Endothelial cell of umbilical vein (primary cell): ENCODE results near the gene P3H2. TPM values are rescaled to one million over a fixed set of nuclear protein-coding genes. Genes with fewer than 3 reads are reported as not detected.

Experiments used
- BruUV-seq: library from RNA; stranded (reverse); fragments of 400-500 nt; replicated peaks from 2 replicates; lab custom pipeline; 2021; lab: Mats Ljungman, UMichigan
- CTCF ChIA-PET: fragments of 300-600, 350-600 bp; sonication (Branson Sonifier 250); formaldehyde crosslinking; loops from one replicate; lab custom pipeline; 2021; ENCODE audit warnings: antibody characterized with exemption, inconsistent platforms; lab: Charles Lee
- POLR2A ChIA-PET: fragments of 300-600, 350-600 bp; sonication (Branson Sonifier 250); formaldehyde crosslinking; loops from one replicate; lab custom pipeline; 2021; ENCODE audit warnings: antibody characterized with exemption, inconsistent platforms; lab: Charles Lee
- DNase-seq: peaks from one replicate; pipeline ENCODE4 v3.0.0-alpha.2; 2011; ENCODE audit warnings: low read depth, low spot score
- FAIRE-seq: peaks from 2 replicates; lab custom pipeline; 2011; peaks lifted over from hg19 to GRCh38; lab: Jason Lieb, UNC
- H2AFZ ChIP-seq: 2 replicates; pipeline ENCODE4 v1.6.0; 2012; ENCODE audit warnings: low read depth, low read length, control low read depth, inconsistent platforms
- H3K27ac ChIP-seq: 2 replicates; pipeline ENCODE4 v1.5.1; 2011; ENCODE audit warnings: low read depth, mild to moderate bottlenecking, control low read depth, low read length, moderate library complexity; ENCODE audit not compliant: insufficient read depth
- H3K27me3 ChIP-seq, 2 experiments: 2 replicates each; pipeline versions ENCODE4 v1.6.0 to v1.6.1; 2011; ENCODE audit warnings: low read length in 2 of 2, mixed read lengths in 1 of 2; ENCODE audit not compliant: control insufficient read depth in 2 of 2, insufficient read depth in 2 of 2
- H3K36me3 ChIP-seq, 2 experiments: 2 replicates in 1 of 2; 3 replicates in 1 of 2; pipeline ENCODE4 v1.5.1; 2011; ENCODE audit warnings: low read length in 2 of 2, mild to moderate bottlenecking in 1 of 2, moderate library complexity in 1 of 2; ENCODE audit not compliant: control insufficient read depth in 2 of 2, insufficient read depth in 2 of 2; ENCODE audit errors: extremely low read depth in 1 of 2
- H3K4me1 ChIP-seq: 3 replicates; pipeline ENCODE4 v1.5.1; 2011; ENCODE audit warnings: mild to moderate bottlenecking, low read length; ENCODE audit not compliant: control insufficient read depth, insufficient read depth; ENCODE audit errors: extremely low read depth
- H3K4me2 ChIP-seq: 2 replicates; pipeline ENCODE4 v1.6.1; 2011; ENCODE audit warnings: low read length, control low read depth, mixed read lengths; ENCODE audit not compliant: insufficient read depth
- H3K4me3 ChIP-seq, 3 experiments: fragments of 200-600 bp in 1 of 3; sonication (generic), shearing (Covaris generic) in 1 of 3; replicated peaks in 1 of 3; 2 replicates each; pipeline ENCODE4 v1.5.1; 2011 to 2016; ENCODE audit warnings: control low read depth in 3 of 3, low read length in 3 of 3, mild to moderate bottlenecking in 2 of 3, inconsistent platforms in 1 of 3, low read depth in 1 of 3, moderate library complexity in 1 of 3; ENCODE audit not compliant: insufficient read depth in 1 of 3
- H3K79me2 ChIP-seq: 2 replicates; pipeline ENCODE4 v1.6.0; 2012; ENCODE audit warnings: low read length, inconsistent platforms; ENCODE audit not compliant: control insufficient read depth, insufficient read depth
- H3K9ac ChIP-seq: replicated peaks from 2 replicates; pipeline ENCODE3; 2011; ENCODE audit warnings: low read length, control low read depth; ENCODE audit not compliant: insufficient read depth; ENCODE audit errors: extremely low read depth
- H3K9me1 ChIP-seq: replicated peaks from 3 replicates; pipeline ENCODE4 v1.6.0; 2011; ENCODE audit warnings: mild to moderate bottlenecking, low read length; ENCODE audit not compliant: control insufficient read depth, insufficient read depth; ENCODE audit errors: extremely low read depth
- H3K9me3 ChIP-seq: replicated peaks from 2 replicates; pipeline ENCODE4 v1.5.1; 2012; ENCODE audit warnings: low read length, inconsistent platforms; ENCODE audit not compliant: control insufficient read depth, insufficient read depth
- H4K20me1 ChIP-seq: replicated peaks from 2 replicates; pipeline ENCODE3; 2011; ENCODE audit warnings: mild to moderate bottlenecking, low read length; ENCODE audit not compliant: control insufficient read depth, insufficient read depth; ENCODE audit errors: extremely low read depth
- CTCF ChIP-seq, 2 donors: IDR thresholded peaks; 1 replicate in 1 of 2; 2 replicates in 1 of 2; pipeline ENCODE4 v1.5.1; 2011; ENCODE audit warnings: low read length in 2 of 2, mild to moderate bottlenecking in 2 of 2, moderate library complexity in 2 of 2, control low read depth in 1 of 2, inconsistent platforms in 1 of 2, low read depth in 1 of 2; ENCODE audit not compliant: insufficient read depth in 1 of 2; ENCODE audit errors: extremely low read depth in 1 of 2
- EZH2 ChIP-seq: IDR thresholded peaks from 2 replicates; pipeline ENCODE4 v1.6.1; 2012; ENCODE audit warnings: borderline replicate concordance, low read depth, mild to moderate bottlenecking, moderate library complexity, low read length, inconsistent platforms; ENCODE audit not compliant: severe bottlenecking
- FOS ChIP-seq: IDR thresholded peaks from 2 replicates; pipeline ENCODE4 v1.6.1; 2011; ENCODE audit warnings: mild to moderate bottlenecking, low read length, moderate library complexity, borderline replicate concordance; ENCODE audit not compliant: insufficient read depth
- GATA2 ChIP-seq: IDR thresholded peaks from 2 replicates; pipeline ENCODE4 v1.7.0; 2011; ENCODE audit warnings: low read depth, mild to moderate bottlenecking, moderate library complexity, mixed read lengths, low read length; ENCODE audit not compliant: insufficient read length, insufficient read depth
- MYC ChIP-seq: IDR thresholded peaks from one replicate; pipeline ENCODE4 v1.6.1; 2011; ENCODE audit warnings: mild to moderate bottlenecking, low read depth, low read length
- dilution Hi-C: fragments of 300-500 bp; cut with MboI; formaldehyde crosslinking; loops from one replicate; pipeline ENCODE4 v1.15.0; 2019; ENCODE audit warnings: low sequenced_read_pairs; ENCODE audit not compliant: extremely low pct_ligation_motif_present
- intact Hi-C: fragments of 100-400 bp; cut with micrococcal nuclease; formaldehyde crosslinking; loops from one replicate; pipeline ENCODE4 v1.10.0; 2022
- polyA plus RNA-seq, 4 experiments: library from polyadenylated mRNA; depleted of rRNA in 3 of 4; stranded (reverse) in 3 of 4; unstranded in 1 of 4; fragments of >200 nt; gene quantifications; 2 replicates each; pipeline versions ENCODE4 v1.2.1 to v1.2.3, GENCODE V29; 2011 to 2012; ENCODE audit warnings: missing spikeins in 1 of 4
- total RNA-seq: library from RNA; stranded (reverse); gene quantifications from 2 replicates; pipeline ENCODE4 v1.2.3, GENCODE V29; 2021

P3H2 gene
- total and polyA plus RNA-seq, 2 donors (not counting 3 experiments of a cell fraction or from before 2014, with no cell fraction given) = 6.6 to 6.8 TPM

DNA sequence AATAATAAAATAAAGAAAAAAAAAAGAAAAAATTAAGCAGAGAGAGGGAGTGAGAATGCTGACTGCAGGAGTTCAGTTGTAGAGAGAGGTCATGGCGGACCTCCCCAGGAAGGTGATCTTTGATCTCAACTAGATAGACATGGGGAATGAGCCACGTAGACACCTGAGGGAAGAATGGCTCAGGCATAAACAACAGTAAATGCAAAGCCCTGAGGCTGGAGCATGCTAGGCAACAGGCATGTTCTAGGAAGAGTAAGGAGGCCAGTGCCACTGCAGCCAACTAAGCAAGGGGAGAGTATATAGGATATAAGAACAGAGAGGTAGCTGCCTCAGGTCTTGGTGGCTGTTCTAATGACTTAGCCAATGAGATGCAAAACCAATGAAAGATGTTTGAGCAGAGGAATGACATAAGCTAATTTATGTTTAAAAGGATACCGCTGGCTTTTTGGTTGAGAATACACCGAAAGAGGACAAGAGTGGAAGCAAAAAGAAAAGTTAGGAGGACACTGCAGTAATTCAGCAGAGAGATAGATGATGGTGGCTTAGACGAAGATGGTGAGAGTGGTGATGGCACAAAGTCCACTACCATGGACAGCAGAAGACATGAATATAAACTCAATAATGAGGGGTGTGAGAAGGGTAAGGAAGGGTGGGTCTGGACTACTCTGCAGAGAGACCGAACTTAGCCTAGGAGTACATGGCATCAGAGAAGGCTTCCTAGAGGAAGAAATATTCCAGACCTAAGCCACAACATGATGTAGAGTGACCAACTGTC lies 174.6 kb downstream of the P3H2 start:
- H2AFZ ChIP-seq = no peak overlapping the region
- BruUV-seq = no TSS peak
- H3K9me3 ChIP-seq = no peaks in the 10 kb centered on the region
- H3K4me1 ChIP-seq = peaks cover 3% of the 10 kb centered on the region
- H3K4me2 ChIP-seq = no peak overlapping the region
- no peaks in the 10 kb centered on the region for H3K9me1 ChIP-seq
- H3K79me2 ChIP-seq = no peaks in the 10 kb centered on the region
- no peaks in the 10 kb centered on the region for H3K36me3 ChIP-seq
- no peak for DNase-seq
- ChIA-PET CTCF (interaction anchor here (3.7 kb wide), 2 partner anchors 8 to 294 kb away, joined by 44 to 158 read pairs; no protein-coding TSS in a partner anchor), POLR2A (no interaction called here)
- H3K9ac ChIP-seq = no peak overlapping the region
- no peak overlapping the region for H3K4me3 ChIP-seq
- dilution Hi-C loops (no loop called here), intact Hi-C loops (loop anchor here (5.0 kb wide), 1 partner anchor 214 kb away; no protein-coding TSS in a partner anchor)
- no peaks in the 10 kb centered on the region for H4K20me1 ChIP-seq
- TF ChIP-seq FOS (no peak), CTCF (IDR thresholded peaks at IDR 0.05; ENCODE audit: extremely low read depth in 1 of 2, insufficient read depth in 1 of 2, low read depth in 1 of 2, low read length in 2 of 2) (no peak), MYC (no peak), GATA2 (no peak), EZH2 (no peak)
- H3K27me3 ChIP-seq = no peaks in the 10 kb centered on the region
- no peak for FAIRE-seq
- no peak overlapping the region for H3K27ac ChIP-seq
